Spleen (tissue), 11 donors: ENCODE results near the gene MGAT5. TPM values are rescaled to one million over a fixed set of nuclear protein-coding genes. Genes with fewer than 3 reads are reported as not detected.

ENCODE experiments used
- DNase-seq: peaks from one replicate; pipeline ENCODE4 v3.0.0-alpha.2; 2020
- H3K27ac ChIP-seq, 8 donors: fragments of 200-600 bp; sonication (generic) in 7 of 8; 1 replicate in 4 of 8; 2 replicates in 4 of 8; pipeline versions ENCODE4 v1.5.0 to v1.8.0; 2016 to 2021; ENCODE audit warnings: inconsistent platforms in 4 of 8, mild to moderate bottlenecking in 4 of 8, moderate library complexity in 1 of 8
- H3K27me3 ChIP-seq, 7 donors: fragments of 200-600 bp; sonication (generic) in 6 of 7; replicated peaks in 1 of 7; 1 replicate in 4 of 7; 2 replicates in 3 of 7; pipeline versions ENCODE4 v1.5.0 to v1.8.0; 2016 to 2021; ENCODE audit warnings: inconsistent platforms in 3 of 7, mild to moderate bottlenecking in 1 of 7
- H3K36me3 ChIP-seq, 6 donors: fragments of 200-600 bp; sonication (generic) in 5 of 6; 1 replicate in 4 of 6; 2 replicates in 2 of 6; pipeline versions ENCODE4 v1.5.0 to v1.8.0; 2016 to 2021; ENCODE audit warnings: inconsistent platforms in 2 of 6
- H3K4me1 ChIP-seq, 6 donors: fragments of 200-600 bp; sonication (generic) in 5 of 6; 1 replicate in 3 of 6; 2 replicates in 3 of 6; pipeline versions ENCODE4 v1.5.0 to v1.8.0; 2016 to 2021; ENCODE audit warnings: inconsistent platforms in 3 of 6
- H3K4me3 ChIP-seq, 8 donors: fragments of 200-600 bp; sonication (generic) in 7 of 8; 1 replicate in 4 of 8; 2 replicates in 4 of 8; pipeline versions ENCODE4 v1.5.0 to v1.8.0; 2016 to 2021; ENCODE audit warnings: inconsistent platforms in 4 of 8, mild to moderate bottlenecking in 4 of 8, moderate library complexity in 2 of 8
- H3K9me3 ChIP-seq, 8 donors: fragments of 200-600 bp; sonication (generic) in 7 of 8; 1 replicate in 4 of 8; 2 replicates in 4 of 8; pipeline versions ENCODE4 v1.5.0 to v1.8.0; 2016 to 2021; ENCODE audit warnings: inconsistent platforms in 4 of 8
- CTCF ChIP-seq, 11 experiments: fragments of 200-600 bp in 7 of 11; fragments of 450-650 bp in 4 of 11; sonication (generic) in 4 of 11; IDR thresholded peaks in 8 of 11; conservative IDR thresholded peaks in 3 of 11; 1 replicate in 7 of 11; 2 replicates in 4 of 11; pipeline versions ENCODE4 v1.4.0 to v1.8.0; 2016 to 2021; ENCODE audit warnings: antibody characterized with exemption in 11 of 11, inconsistent platforms in 4 of 11, mild to moderate bottlenecking in 1 of 11
- POLR2A ChIP-seq, 3 donors: fragments of 450-650 bp; IDR thresholded peaks; one replicate each; pipeline ENCODE4 v1.5.1; 2017; ENCODE audit warnings: antibody characterized with exemption in 3 of 3, mild to moderate bottlenecking in 1 of 3
- POLR2AphosphoS5 ChIP-seq, 3 donors: sonication (generic); formaldehyde crosslinking; IDR thresholded peaks; one replicate each; pipeline ENCODE4 v1.5.1; 2017; ENCODE audit warnings: antibody characterized with exemption in 3 of 3
- WGBS, 5 donors: extraction: QIAGEN DNeasy Blood & Tissue Kit in 3 of 5; methylation state at CpG; one replicate each; pipeline versions ENCODE4 v1.1.5 to v1.1.7; 2013 to 2018; 5-methylcytosine and 5-hydroxymethylcytosine counted together
- intact Hi-C: fragments of 100-400 bp; cut with DNase I; formaldehyde crosslinking; loops from one replicate; pipeline ENCODE4 v1.15.0; 2023; ENCODE audit warnings: low total_unique reads
- polyA plus RNA-seq, 3 donors: library from polyadenylated mRNA; stranded (reverse); fragments of 200-250 nt; gene quantifications; one replicate each; pipeline ENCODE4 v1.2.1, GENCODE V29; 2013
- total RNA-seq, 7 donors: library from RNA; depleted of rRNA in 3 of 7; stranded (reverse); fragments of >200 nt in 3 of 7; fragmentation: NEBNext Ultra II Directional in 4 of 7; extraction: Animal tissue kit (Norgen Biotek cat#: 25700) in 4 of 7; gene quantifications; one replicate each; pipeline versions ENCODE4 v1.1.0 to v1.2.1, GENCODE V29; 2016 to 2021
- donor health status: healthy with polysubstance abuse.
- donor health status: DM: no; HTN: no; CAD: no; lungs with moderate emphysema.
- donor health status: DM: no; HTN: no; CAD: no.
- donor health status: Bipolar disorder and iron deficiency.
- donor health status: healthy.
- donor health status: DM: no; HTN: no; CAD: no.
- donor health status: DM: yes; HTN: yes; CAD: no.

The MGAT5 gene
- total and polyA plus RNA-seq, 10 donors: 11.2 to 110 (median 91.9) TPM

GRCh38 chr2:134445985-134446382 is 192.1 kb downstream of the MGAT5 start:
- peaks cover 0 to 100% (median 66%) of the 10 kb centered on the region in 6 donors for H3K36me3 ChIP-seq

DNA sequence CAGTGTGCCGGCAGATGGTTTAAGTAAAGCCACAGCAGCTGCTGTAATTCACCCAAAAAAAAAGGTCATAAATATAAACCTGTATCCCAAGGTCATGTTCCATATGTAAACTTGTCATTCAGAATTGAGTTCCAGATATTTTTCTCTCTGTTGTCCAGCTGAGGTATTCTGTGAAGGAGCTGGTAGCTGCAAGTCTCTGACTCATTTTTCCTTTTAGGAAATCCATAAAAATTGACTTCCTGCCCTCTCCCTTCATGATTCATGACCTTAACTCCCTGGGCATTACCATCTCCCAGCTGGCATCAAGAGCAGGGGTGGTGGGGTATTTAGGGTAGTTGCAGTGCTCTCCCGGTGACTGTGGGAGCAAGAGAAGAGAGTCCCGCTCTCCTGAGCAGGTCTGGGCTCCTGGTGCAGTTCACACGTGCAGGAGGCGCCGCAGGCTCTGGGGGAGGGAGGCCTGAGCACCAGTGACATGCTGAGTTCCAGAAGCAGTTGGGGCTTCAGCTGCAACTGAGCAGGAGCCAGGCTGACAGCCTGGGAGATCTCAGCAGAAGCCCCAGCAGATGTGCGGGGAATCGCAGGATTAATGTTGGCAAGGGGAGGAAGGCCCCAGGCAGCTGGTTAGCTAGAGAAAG is 192.6 kb downstream of the MGAT5 start:
- Histone ChIP-seq H3K36me3 (peaks cover 0 to 100% (median 62%) of the 10 kb centered on the region in 6 donors), H3K9me3 (no peaks in the 10 kb centered on the region), H3K27me3 (no peaks in the 10 kb centered on the region), H3K4me3 (no peak overlapping the region), H3K27ac (no peak overlapping the region), H3K4me1 (peaks cover 0 to 24% (median 7%) of the 10 kb centered on the region in 6 donors)
- peak; percentile 59 for DNase-seq
- intact Hi-C loops: loop anchor here (10.0 kb wide), 1 partner anchor 562 kb away; no protein-coding TSS in a partner anchor
- TF ChIP-seq POLR2A (IDR thresholded peaks at IDR 0.05): no peak
- no peak for TF ChIP-seq POLR2AphosphoS5 (IDR thresholded peaks at IDR 0.05)
- TF ChIP-seq CTCF (IDR thresholded peaks at IDR 0.05 in 8 of 11, conservative IDR thresholded peaks at IDR 0.05 in 3 of 11): no peak
- WGBS, 5 donors: 68 to 87% (median 75%) methylated on average over 8 of the region's 8 CpGs

More at GRCh38 chr2:134445985-134446382, 192.1 kb downstream of the MGAT5 start:
- H3K27me3 ChIP-seq: no peaks in the 10 kb centered on the region
- WGBS, 5 donors: 88 to 93% (median 91%) methylated on average over 6 to 11 of the region's 11 CpGs
- peaks cover 0 to 24% (median 7%) of the 10 kb centered on the region in 6 donors for H3K4me1 ChIP-seq
- no peaks in the 10 kb centered on the region for H3K9me3 ChIP-seq
- no peak overlapping the region for H3K27ac ChIP-seq
- peak; percentile 56 for DNase-seq
- H3K4me3 ChIP-seq: no peak overlapping the region
- intact Hi-C loops: loop anchor here (10.0 kb wide), 1 partner anchor 561 kb away; no protein-coding TSS in a partner anchor
- no peak for TF ChIP-seq POLR2A (IDR thresholded peaks at IDR 0.05)

DNA sequence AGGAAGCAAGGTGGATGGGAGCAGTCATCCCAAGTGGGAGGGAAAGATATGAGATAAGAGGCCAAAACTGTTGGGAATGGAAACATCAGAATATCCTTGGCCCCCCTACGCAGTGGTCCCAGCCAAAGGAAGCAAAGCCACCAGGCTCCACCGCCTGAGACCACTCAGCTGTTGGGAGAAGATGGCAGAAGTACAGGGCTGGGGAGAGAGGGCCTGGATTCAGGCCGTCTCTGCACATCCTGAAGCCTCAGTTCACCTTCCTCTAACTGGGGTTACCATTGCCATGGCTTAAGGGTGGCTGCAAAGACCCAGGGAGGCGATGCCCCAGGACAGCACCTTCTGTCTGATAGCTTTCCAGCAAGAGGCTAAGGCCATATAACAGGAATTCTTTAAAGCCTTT is 193.8 kb downstream of the MGAT5 start:
- TF ChIP-seq POLR2AphosphoS5 (IDR thresholded peaks at IDR 0.05) (no peak), POLR2A (IDR thresholded peaks at IDR 0.05) (no peak), CTCF (IDR thresholded peaks at IDR 0.05 in 8 of 11, conservative IDR thresholded peaks at IDR 0.05 in 3 of 11) (no peak)
- intact Hi-C loops: loop anchor here (10.0 kb wide), 1 partner anchor 563 kb away; no protein-coding TSS in a partner anchor
- Histone ChIP-seq H3K27me3 (no peaks in the 10 kb centered on the region), H3K27ac (no peak overlapping the region), H3K36me3 (peaks cover 0 to 100% (median 52%) of the 10 kb centered on the region in 6 donors), H3K9me3 (no peaks in the 10 kb centered on the region), H3K4me1 (peaks cover 0 to 24% (median 7%) of the 10 kb centered on the region in 6 donors), H3K4me3 (no peak overlapping the region)
- WGBS, 5 donors: 77 to 98% (median 92%) methylated on average over 4 of the region's 4 CpGs
- DNase-seq: peak; percentile 48

GRCh38 chr2:134448650-134449049 is 194.8 kb downstream of the MGAT5 start:
- DNase-seq: peak; percentile 71
- no peaks in the 10 kb centered on the region for H3K9me3 ChIP-seq
- H3K4me1 ChIP-seq: peaks cover 0 to 24% (median 7%) of the 10 kb centered on the region in 6 donors
- TF ChIP-seq POLR2AphosphoS5 (IDR thresholded peaks at IDR 0.05): peak in 2 of 3 donors; percentile 20 to 28
- no peak for TF ChIP-seq CTCF (IDR thresholded peaks at IDR 0.05 in 8 of 11, conservative IDR thresholded peaks at IDR 0.05 in 3 of 11)
- WGBS, 5 donors: 90 to 99% (median 93%) methylated on average over 5 to 6 of the region's 6 CpGs
- intact Hi-C loops: loop anchor here (10.0 kb wide), 1 partner anchor 564 kb away; no protein-coding TSS in a partner anchor
- no peak overlapping the region for H3K27ac ChIP-seq
- peaks cover 0 to 100% (median 47%) of the 10 kb centered on the region in 6 donors for H3K36me3 ChIP-seq
- no peak overlapping the region for H3K4me3 ChIP-seq
- H3K27me3 ChIP-seq: no peaks in the 10 kb centered on the region
